ENCODE data around the gene CPSF7. TPM values are rescaled to one million over a fixed set of nuclear protein-coding genes. Genes with fewer than 3 reads are reported as not detected.
A peak's percentile ranks its signal among the peaks of the same experiment; 100 is the strongest.

CPSF7 gene
- total and polyA plus RNA-seq, 10 of the 15 experiments (the other 5 are each of a cell fraction or from before 2014, with no cell fraction given), result 14.9 to 93.1 (median 60.9) TPM

- TF ChIP-seq USF1 (IDR thresholded peaks at IDR 0.05; ENCODE audit: borderline replicate concordance, extremely low read length, insufficient read depth, low read depth, low read length), result no peak
- no peak for TF ChIP-seq ZNF24 (IDR thresholded peaks at IDR 0.05)
- TF ChIP-seq TCF3 (IDR thresholded peaks at IDR 0.05; ENCODE audit: borderline replicate concordance, insufficient read depth, low read depth, low read length), result peak; percentile 57; the same call in 1 of the 2 replicates
- no peak for TF ChIP-seq CBX5 (IDR thresholded peaks at IDR 0.05; ENCODE audit: low read depth)
- TF ChIP-seq SIX5 (IDR thresholded peaks at IDR 0.05; ENCODE audit: low read depth, low read length, severe bottlenecking), result peak; percentile 30
- TF ChIP-seq STAT1 (conservative IDR thresholded peaks at IDR 0.05), result no peak
- no peak; the same call in 1 of the 2 replicates for TF ChIP-seq MTA2 (IDR thresholded peaks at IDR 0.05; ENCODE audit: low read depth)
- no peak for TF ChIP-seq NFYA (IDR thresholded peaks at IDR 0.05; ENCODE audit: borderline replicate concordance, low read depth, low read length)
- peak; percentile 79 for TF ChIP-seq IKZF1 (conservative IDR thresholded peaks at IDR 0.05)
- no peak for TF ChIP-seq KDM1A (IDR thresholded peaks at IDR 0.05; ENCODE audit: borderline replicate concordance)
- peak; percentile 24; the same call in 1 of the 2 replicates for TF ChIP-seq ZBTB11 (CRISPR knock-in tag; IDR thresholded peaks at IDR 0.05)
- no peak for TF ChIP-seq CBX3 (IDR thresholded peaks at IDR 0.05; ENCODE audit: borderline replicate concordance, low read depth)
- TF ChIP-seq TARDBP (IDR thresholded peaks at IDR 0.05; ENCODE audit: borderline replicate concordance), result no peak; the same call in 1 of the 2 replicates
- peak; percentile 29; the same call in 1 of the 2 replicates for TF ChIP-seq PKNOX1 (IDR thresholded peaks at IDR 0.05)
- TF ChIP-seq PBX3 (IDR thresholded peaks at IDR 0.05; ENCODE audit: insufficient replicate concordance, low read depth, low read length), result no peak
- peak; percentile 44 to 90 for TF ChIP-seq EGR1 (IDR thresholded peaks at IDR 0.05; ENCODE audit: borderline replicate concordance in 1 of 2, low read depth in 2 of 2, low read length in 2 of 2)
- no peak for TF ChIP-seq IRF4 (IDR thresholded peaks at IDR 0.05; ENCODE audit: low read depth, low read length)
- no peak for TF ChIP-seq ZNF622 (IDR thresholded peaks at IDR 0.05)
- TF ChIP-seq RBBP5 (conservative IDR thresholded peaks at IDR 0.05), result no peak
- TF ChIP-seq NFYB (IDR thresholded peaks at IDR 0.05; ENCODE audit: insufficient read depth, low read depth, low read length), result no peak
- peak; percentile 7; the same call in 1 of the 2 replicates for TF ChIP-seq RUNX3 (IDR thresholded peaks at IDR 0.05; ENCODE audit: low read length)
- TF ChIP-seq NFIC (IDR thresholded peaks at IDR 0.05; ENCODE audit: low read depth, low read length), result no peak
- no peak for TF ChIP-seq SMC3 (IDR thresholded peaks at IDR 0.05; ENCODE audit: borderline replicate concordance, low read length)
- TF ChIP-seq NR2C2 (IDR thresholded peaks at IDR 0.05; ENCODE audit: borderline replicate concordance, control insufficient read depth, insufficient read length, low read depth), result no peak
These were observed at the start of gene CPSF7, which contains the start of gene SDHAF2 (continued) for GRCh38 chr11:61429691-61430582.
